ENCODE data around the gene STT3B.
A peak's percentile ranks its signal among the peaks of the same experiment; 100 is the strongest.
"Not testable (repeated sequence)": the region's sequence is repeated elsewhere in the genome, so short reads cannot be mapped to it uniquely, and the experiment has no call there.

The STT3B gene

DNA sequence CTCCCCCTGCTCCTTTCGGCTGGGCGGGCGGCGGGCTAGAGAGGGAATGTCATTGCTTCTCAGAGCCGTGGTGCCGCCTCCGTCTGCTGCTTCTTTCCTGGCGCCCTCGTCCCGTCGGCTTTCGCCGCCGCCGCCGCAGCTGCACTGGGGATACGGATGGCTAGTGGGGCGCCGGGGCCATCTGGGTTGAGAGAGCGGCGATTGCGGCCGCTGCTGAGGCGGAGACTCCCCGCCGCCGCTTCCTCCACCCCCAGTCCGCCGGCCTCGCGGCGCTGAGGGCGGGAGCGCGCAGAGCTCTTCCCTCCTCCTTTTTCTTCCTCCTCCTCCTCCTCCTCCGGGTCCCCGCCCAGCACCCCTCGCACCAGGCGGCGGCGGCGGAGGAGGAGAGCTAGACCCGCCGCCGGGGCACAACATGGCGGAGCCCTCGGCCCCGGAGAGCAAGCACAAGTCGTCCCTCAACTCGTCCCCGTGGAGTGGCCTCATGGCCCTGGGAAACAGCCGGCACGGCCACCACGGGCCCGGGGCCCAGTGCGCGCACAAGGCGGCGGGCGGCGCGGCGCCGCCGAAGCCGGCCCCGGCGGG, at the start of gene STT3B:
Gene STT3B, plus strand, starts transcription at position 339 of the 582 bp plus-strand sequence. Its CDS starts 74 bp downstream, at position 413.
- DNase-seq, result peak in 1 of 2 experiments; percentile 93

- DNase-seq, result no peak
These were observed 48.9 kb upstream of the STT3B start for GRCh38 chr3:31483776-31484175.

- DNase-seq, result no peak
These were observed 47.5 kb upstream of the STT3B start for GRCh38 chr3:31485196-31485595.

DNA sequence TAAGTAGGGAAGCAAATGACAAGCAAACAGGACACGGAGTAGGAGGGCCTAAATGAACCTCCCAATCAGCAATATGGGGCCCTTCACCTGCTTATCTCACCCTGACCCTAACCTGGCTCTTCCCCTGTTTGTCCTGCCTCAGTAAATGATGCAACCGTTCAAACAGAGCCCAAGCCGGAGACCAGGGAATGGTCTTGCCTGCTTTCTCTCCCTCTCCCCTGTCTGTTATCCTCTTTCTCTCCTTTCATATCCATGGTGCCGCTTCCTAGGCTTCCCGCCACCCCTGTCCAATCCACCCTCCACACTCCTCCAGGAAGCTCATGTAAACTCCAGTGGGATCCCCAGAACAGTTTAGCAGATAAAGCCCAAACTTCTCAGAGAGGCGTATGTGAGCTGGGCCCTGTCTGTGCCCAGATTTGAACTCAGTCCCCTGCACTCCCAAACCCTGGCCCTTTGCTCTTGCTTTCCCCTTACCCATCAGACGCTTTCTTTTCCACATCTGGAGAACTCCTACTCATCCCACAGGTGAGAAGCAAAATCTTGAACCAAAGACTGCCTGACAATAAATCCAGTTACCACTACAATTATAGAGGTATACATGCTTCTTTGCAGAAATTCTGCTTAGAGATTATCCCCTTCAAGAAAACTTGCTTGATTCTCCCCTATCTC, 45.7 kb upstream of the STT3B start:
- DNase-seq, result no peak

DNA sequence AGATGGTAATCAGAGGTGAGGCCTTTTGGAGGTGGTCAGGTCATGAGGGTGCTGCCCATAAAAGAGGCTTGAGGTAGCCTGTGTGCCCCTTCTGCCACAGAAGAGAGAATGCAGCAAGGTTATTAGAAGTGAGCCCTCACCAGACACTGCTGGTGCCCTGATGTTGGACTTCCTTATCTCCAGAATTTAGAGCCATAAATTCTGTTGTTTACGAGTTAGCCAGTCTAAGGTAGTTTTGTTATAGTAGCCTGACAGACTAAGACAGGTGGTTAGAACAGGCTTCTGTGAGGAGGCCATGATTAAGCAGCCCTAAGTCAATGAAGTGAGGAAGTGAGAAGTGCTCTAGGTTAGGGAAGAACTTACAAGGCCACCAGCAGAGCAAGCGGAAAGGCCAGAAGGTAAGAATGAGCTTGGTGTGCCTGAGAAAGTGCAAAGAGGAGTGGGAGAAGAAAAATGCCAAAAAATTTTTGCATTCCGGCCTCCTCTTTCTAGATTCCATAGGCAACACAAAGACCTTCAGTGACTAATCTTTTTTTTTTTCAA, 44.2 kb upstream of the STT3B start:
- no peak for DNase-seq

- DNase-seq, result no peak
These were observed 42.2 kb upstream of the STT3B start for GRCh38 chr3:31490502-31490901.

DNA sequence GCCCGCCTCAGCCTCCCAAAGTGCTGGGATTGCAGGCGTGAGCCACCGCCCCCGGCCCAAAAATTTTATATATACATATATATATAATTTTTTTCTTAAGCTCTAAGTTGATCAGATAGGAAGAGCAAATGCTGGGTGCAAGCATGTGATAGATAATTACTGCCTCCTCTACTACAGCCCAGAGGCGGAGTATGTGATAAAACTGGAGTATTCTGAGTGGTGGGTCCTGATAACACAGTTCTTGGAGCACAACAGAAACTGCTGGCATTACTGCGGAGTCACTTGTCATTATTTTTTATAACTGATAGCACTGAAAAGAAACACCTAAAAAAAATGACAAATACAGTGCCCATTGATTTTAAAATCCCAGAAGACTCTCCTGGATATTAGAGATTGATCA, 41.1 kb upstream of the STT3B start:
- no peak for DNase-seq

GRCh38 chr3:31493149-31493548, 39.6 kb upstream of the STT3B start:
- no peak for DNase-seq

DNA sequence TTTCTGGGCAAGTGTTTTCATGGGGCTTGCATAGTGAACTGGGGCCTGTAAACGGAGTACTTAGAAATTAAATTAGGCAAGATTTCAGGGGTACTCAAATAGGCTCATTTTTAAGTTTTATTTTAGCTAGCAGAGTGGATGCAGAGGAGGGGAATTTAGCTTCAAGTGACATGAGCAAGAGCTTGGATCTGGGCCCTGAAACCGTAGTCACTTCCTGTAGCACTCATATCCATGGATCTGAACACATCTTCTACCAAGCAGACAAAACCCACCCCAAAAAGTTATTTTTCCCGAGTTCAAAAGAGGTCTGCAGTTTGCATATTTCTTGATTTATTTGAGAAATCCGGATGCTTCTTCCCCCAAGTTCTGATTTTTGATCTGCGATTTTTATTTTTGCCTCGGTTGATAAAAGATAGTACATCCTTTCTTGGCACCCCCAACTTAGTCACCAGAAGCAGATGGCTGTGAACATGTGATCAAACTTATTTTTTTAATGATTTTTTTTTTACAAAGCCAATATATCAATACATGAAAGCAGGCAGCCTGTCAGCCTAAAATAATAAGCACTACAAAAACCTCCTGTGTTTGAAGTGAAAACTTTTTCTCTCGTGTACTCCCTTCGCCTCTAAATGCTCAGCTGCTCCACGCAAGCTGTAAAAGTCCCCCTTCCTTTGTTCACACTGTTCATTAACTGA, 36.6 kb upstream of the STT3B start:
- no peak for DNase-seq

- no peak for DNase-seq
These were observed 33.9 kb upstream of the STT3B start for GRCh38 chr3:31498791-31499190.

- no peak for DNase-seq
These were observed 33.4 kb upstream of the STT3B start for GRCh38 chr3:31499281-31499680.

- no peak for DNase-seq
These were observed 29.9 kb upstream of the STT3B start for GRCh38 chr3:31502803-31503221.

- DNase-seq, result no peak
These were observed 29.3 kb upstream of the STT3B start for GRCh38 chr3:31503456-31503855.

DNA sequence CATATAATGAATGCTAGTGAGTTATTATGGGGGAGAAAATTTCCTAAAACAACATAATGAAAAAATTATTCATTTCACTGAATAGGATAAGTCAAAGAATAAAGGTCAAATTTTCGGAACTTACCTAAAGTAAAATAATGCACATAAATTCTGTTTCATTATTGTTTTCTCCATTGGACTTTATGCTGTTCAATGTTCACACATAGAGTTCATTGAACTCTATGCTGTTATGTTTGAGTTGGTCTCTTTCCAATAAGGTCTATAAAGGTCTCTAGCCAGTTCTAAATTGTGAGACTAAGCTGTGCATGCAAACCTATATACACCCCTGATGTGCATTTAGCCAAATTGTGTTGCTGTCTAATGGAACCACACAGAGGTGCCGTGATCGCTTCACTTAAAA, 28.5 kb upstream of the STT3B start:
- DNase-seq, result no peak

- no peak for DNase-seq
These were observed 27.2 kb upstream of the STT3B start for GRCh38 chr3:31505371-31506048.

DNA sequence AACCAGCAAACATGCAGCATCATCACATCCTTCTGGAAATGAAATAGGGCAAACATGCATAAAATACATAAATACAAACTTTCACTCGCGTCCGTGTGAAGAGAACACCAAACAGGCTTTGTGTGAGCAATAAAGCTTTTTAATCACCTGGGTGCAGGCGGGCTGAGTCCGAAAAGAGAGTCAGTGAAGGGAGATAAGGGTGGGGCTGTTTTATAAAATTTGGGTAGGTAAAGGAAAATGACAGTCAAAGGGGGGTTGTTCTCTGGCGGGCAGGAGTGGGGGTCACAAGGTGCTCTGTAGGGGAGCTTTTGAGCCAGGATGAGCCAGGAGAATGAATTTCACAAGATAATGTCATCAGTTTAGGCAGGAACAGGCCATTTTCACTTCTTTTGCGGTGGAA, 26.2 kb upstream of the STT3B start:
- not testable (repeated sequence) for DNase-seq

DNA sequence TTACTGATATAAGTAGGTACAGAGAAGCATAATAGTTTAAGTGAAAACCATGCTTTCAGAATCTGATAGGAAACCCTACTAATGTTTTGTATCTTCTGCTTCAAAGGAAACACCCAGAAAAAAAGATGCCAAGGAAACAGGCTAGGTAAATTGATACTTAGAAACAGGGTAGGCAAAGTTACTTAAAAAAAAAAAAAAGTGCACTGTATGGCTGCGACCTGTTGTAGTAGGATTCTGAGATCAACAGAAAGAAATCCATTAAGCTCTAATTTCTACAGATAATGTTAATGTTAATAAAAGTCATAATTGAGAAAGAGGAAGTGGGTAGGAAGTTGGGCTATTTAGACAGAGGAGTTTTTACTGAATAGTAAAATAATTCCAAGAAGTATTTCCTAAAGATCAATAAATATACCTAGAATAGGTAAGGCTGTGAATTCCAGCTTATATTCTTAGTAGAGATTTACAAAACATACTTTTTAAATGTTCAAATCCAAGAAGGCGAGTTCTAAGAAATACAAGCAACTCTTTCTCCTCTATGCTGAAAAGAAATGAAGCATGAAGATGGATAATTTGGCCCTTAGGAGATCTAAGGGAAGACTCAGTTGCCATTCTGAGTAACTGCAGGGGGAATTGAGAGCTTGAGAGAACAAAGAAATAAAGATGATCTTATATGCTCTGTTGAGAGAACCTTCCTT, 24.1 kb upstream of the STT3B start:
- no peak for DNase-seq

DNA sequence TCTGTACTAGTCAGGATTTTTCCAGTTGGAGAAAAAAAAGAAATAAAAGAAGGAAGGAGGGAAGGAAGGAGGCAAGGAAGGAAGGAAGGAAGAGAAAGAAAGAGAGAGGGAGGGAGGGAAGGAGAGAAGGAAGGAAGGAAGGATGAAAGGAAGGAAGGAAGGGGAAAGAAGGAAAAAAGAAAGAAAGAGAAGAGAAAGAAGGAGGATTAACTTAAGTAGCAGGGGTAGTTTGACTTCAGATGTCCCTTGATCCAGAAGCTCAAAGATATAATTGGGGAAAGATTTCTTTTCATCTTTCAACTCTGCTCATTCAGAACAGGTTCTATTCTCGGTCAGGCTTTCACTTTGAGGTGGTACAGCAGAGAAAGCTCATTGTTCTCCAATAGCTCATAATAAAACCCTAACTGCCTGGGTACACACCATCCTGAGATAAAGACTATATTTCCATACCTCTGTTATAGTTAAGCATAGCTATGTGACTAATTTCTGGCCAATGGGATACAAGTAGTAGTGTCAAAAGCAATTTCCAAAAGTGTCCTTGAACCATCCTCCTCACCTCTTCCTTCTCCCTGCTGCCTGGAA, 23.5 kb upstream of the STT3B start:
- no peak for DNase-seq

GRCh38 chr3:31514570-31514969, 18.2 kb upstream of the STT3B start:
- no peak for DNase-seq

GRCh38 chr3:31515486-31516284, 17.0 kb upstream of the STT3B start:
- no peak for DNase-seq

DNA sequence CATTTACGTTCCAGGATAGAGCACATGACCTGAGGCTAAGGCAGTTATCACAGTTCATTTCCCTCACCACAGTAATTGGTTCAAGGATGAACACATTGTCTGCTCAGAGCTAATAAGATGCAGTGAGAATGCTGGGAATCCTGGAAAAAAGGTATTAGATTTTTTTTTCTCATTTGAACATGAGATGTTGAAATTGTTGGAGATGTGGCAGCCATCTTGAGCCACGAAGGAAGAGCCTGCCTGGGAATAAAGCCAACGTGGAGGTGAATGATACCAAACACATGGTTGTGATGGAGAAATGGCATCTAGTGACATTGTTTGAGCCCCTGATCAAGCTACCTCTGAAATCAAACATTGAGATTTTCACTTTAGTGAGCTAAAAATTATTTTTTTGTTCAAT, 16.0 kb upstream of the STT3B start:
- no peak for DNase-seq

GRCh38 chr3:31521468-31521867, 11.3 kb upstream of the STT3B start:
- DNase-seq, result no peak

All from NCI-H526 (cell line).